Fibroblast of lung (primary cell): Measurements from ENCODE around the gene THAP5. TPM values are rescaled to one million over a fixed set of nuclear protein-coding genes. Genes with fewer than 3 reads are reported as not detected.

Experiments
- DNase-seq, 2 donors: peaks; one replicate each; pipeline versions ENCODE4 v3.0.0 to v3.0.0-alpha.2; 2010; ENCODE audit warnings: low read depth in 2 of 2
- H2AFZ ChIP-seq: 2 replicates; pipeline ENCODE4 v1.5.1; 2012; ENCODE audit warnings: low read length, control low read depth, inconsistent platforms
- H3K27ac ChIP-seq: 2 replicates; pipeline ENCODE4 v1.5.1; 2011; ENCODE audit warnings: low read length, control low read depth; ENCODE audit not compliant: insufficient read depth
- H3K27me3 ChIP-seq: 2 replicates; pipeline ENCODE4 v1.5.1; 2011; ENCODE audit warnings: mild to moderate bottlenecking, low read length; ENCODE audit not compliant: control insufficient read depth, insufficient read depth
- H3K36me3 ChIP-seq: 2 replicates; pipeline ENCODE4 v1.5.1; 2011; ENCODE audit warnings: low read length; ENCODE audit not compliant: control insufficient read depth, insufficient read depth
- H3K4me1 ChIP-seq: 2 replicates; pipeline ENCODE4 v1.5.1; 2011; ENCODE audit warnings: low read length; ENCODE audit not compliant: control insufficient read depth, insufficient read depth; ENCODE audit errors: extremely low read depth
- H3K4me2 ChIP-seq: 2 replicates; pipeline ENCODE4 v1.5.1; 2011; ENCODE audit warnings: low read length, control low read depth; ENCODE audit not compliant: insufficient read depth; ENCODE audit errors: extremely low read depth
- H3K4me3 ChIP-seq, 4 experiments: fragments of 200-600 bp in 1 of 4; sonication (generic) in 1 of 4; replicated peaks in 1 of 4; 2 replicates each; pipeline ENCODE4 v1.5.1; 2011 to 2016; ENCODE audit warnings: low read length in 4 of 4, low read depth in 3 of 4, mild to moderate bottlenecking in 3 of 4, control low read depth in 2 of 4, inconsistent platforms in 1 of 4, mixed read lengths in 1 of 4; ENCODE audit not compliant: insufficient read depth in 1 of 4; ENCODE audit errors: control extremely low read depth in 1 of 4
- H3K79me2 ChIP-seq: 2 replicates; pipeline ENCODE4 v1.5.1; 2012; ENCODE audit warnings: mild to moderate bottlenecking, low read length, inconsistent platforms; ENCODE audit not compliant: control insufficient read depth, insufficient read depth
- H3K9ac ChIP-seq: 2 replicates; pipeline ENCODE4 v1.5.1; 2011; ENCODE audit warnings: mild to moderate bottlenecking, low read length, control low read depth; ENCODE audit not compliant: insufficient read depth
- H3K9me3 ChIP-seq: 2 replicates; pipeline ENCODE4 v1.5.1; 2012; ENCODE audit warnings: low read depth, low read length; ENCODE audit not compliant: control insufficient read depth, insufficient read depth
- H4K20me1 ChIP-seq: 2 replicates; pipeline ENCODE4 v1.5.1; 2011; ENCODE audit warnings: low read length; ENCODE audit not compliant: control insufficient read depth, insufficient read depth; ENCODE audit errors: extremely low read depth
- CTCF ChIP-seq, 2 donors: IDR thresholded peaks in 1 of 2; conservative IDR thresholded peaks in 1 of 2; 1 replicate in 1 of 2; 2 replicates in 1 of 2; pipeline ENCODE4 v1.5.1; 2011 to 2012; ENCODE audit warnings: low read length in 2 of 2, control low read depth in 1 of 2, inconsistent platforms in 1 of 2, low read depth in 1 of 2, mild to moderate bottlenecking in 1 of 2
- EZH2 ChIP-seq: IDR thresholded peaks from 2 replicates; pipeline ENCODE4 v1.5.1; 2012; ENCODE audit warnings: low read length, control low read depth, mild to moderate bottlenecking; ENCODE audit errors: missing control alignments
- polyA plus RNA-seq, 2 donors: library from polyadenylated mRNA; depleted of rRNA in 1 of 2; stranded (reverse) in 1 of 2; unstranded in 1 of 2; fragments of >200 nt; gene quantifications; 2 replicates each; pipeline ENCODE4 v1.2.1, GENCODE V29; 2011 to 2012; ENCODE audit warnings: missing spikeins in 1 of 2
- total RNA-seq: library from RNA; depleted of rRNA; stranded (reverse); fragments of >200 nt; gene quantifications from 2 replicates; pipeline ENCODE4 v1.2.1, GENCODE V29; 2014

Gene THAP5
- total and polyA plus RNA-seq, 2 donors (not counting 1 experiment from before 2014, with no cell fraction given), result 18.4 to 24.1 TPM

- Histone ChIP-seq H3K27ac (peak overlapping the region; percentile 100), H4K20me1 (no peaks in the 10 kb centered on the region), H2AFZ (peak overlapping the region; percentile 97), H3K36me3 (no peaks in the 10 kb centered on the region), H3K79me2 (peaks cover 39% of the 10 kb centered on the region), H3K4me3 (peak overlapping the region; percentile 80 to 98 (median 92)), H3K4me1 (no peaks in the 10 kb centered on the region), H3K4me2 (peak overlapping the region; percentile 88), H3K27me3 (no peaks in the 10 kb centered on the region), H3K9ac (peak overlapping the region; percentile 98), H3K9me3 (no peaks in the 10 kb centered on the region)
- peak; percentile 43 to 55 for DNase-seq
- TF ChIP-seq CTCF (conservative IDR thresholded peaks at IDR 0.05 in 1 of 2, IDR thresholded peaks at IDR 0.05 in 1 of 2; ENCODE audit: low read depth in 1 of 2, low read length in 2 of 2), result no peak
- no peak for TF ChIP-seq EZH2
Measured at GRCh38 chr7:108570146-108570755, 745 bp upstream of the THAP5 start.

- H3K27ac ChIP-seq, result peak overlapping the region; percentile 100
- TF ChIP-seq EZH2 (no peak), CTCF (conservative IDR thresholded peaks at IDR 0.05 in 1 of 2, IDR thresholded peaks at IDR 0.05 in 1 of 2; ENCODE audit: low read depth in 1 of 2, low read length in 2 of 2) (no peak)
- H3K4me1 ChIP-seq, result no peaks in the 10 kb centered on the region
- H4K20me1 ChIP-seq, result no peaks in the 10 kb centered on the region
- peaks cover 39% of the 10 kb centered on the region for H3K79me2 ChIP-seq
- DNase-seq, result no peak
- no peaks in the 10 kb centered on the region for H3K9me3 ChIP-seq
- H3K27me3 ChIP-seq, result no peaks in the 10 kb centered on the region
- peak overlapping the region; percentile 86 for H2AFZ ChIP-seq
- peak overlapping the region; percentile 80 to 98 (median 96) for H3K4me3 ChIP-seq
- no peaks in the 10 kb centered on the region for H3K36me3 ChIP-seq
- H3K9ac ChIP-seq, result peak overlapping the region; percentile 98
- peak overlapping the region; percentile 96 for H3K4me2 ChIP-seq
Measured at GRCh38 chr7:108568801-108569380, 615 bp downstream of the THAP5 start.

GRCh38 chr7:108565987-108566386, 3.5 kb downstream of the THAP5 start:
- no peak overlapping the region for H2AFZ ChIP-seq
- no peak for DNase-seq
- H4K20me1 ChIP-seq, result no peaks in the 10 kb centered on the region
- TF ChIP-seq EZH2, result no peak
- TF ChIP-seq CTCF (conservative IDR thresholded peaks at IDR 0.05 in 1 of 2, IDR thresholded peaks at IDR 0.05 in 1 of 2; ENCODE audit: low read depth in 1 of 2, low read length in 2 of 2), result no peak
- no peaks in the 10 kb centered on the region for H3K4me1 ChIP-seq
- no peak overlapping the region for H3K27ac ChIP-seq
- no peaks in the 10 kb centered on the region for H3K36me3 ChIP-seq
- H3K9ac ChIP-seq, result no peak overlapping the region
- H3K4me2 ChIP-seq, result no peak overlapping the region
- peaks cover 32% of the 10 kb centered on the region for H3K79me2 ChIP-seq
- H3K4me3 ChIP-seq, result no peak overlapping the region
- H3K27me3 ChIP-seq, result no peaks in the 10 kb centered on the region
- no peaks in the 10 kb centered on the region for H3K9me3 ChIP-seq
